ENCODE results near the gene MAPRE2.
A peak's percentile ranks its signal among the peaks of the same experiment; 100 is the strongest.

MAPRE2 gene

DNA sequence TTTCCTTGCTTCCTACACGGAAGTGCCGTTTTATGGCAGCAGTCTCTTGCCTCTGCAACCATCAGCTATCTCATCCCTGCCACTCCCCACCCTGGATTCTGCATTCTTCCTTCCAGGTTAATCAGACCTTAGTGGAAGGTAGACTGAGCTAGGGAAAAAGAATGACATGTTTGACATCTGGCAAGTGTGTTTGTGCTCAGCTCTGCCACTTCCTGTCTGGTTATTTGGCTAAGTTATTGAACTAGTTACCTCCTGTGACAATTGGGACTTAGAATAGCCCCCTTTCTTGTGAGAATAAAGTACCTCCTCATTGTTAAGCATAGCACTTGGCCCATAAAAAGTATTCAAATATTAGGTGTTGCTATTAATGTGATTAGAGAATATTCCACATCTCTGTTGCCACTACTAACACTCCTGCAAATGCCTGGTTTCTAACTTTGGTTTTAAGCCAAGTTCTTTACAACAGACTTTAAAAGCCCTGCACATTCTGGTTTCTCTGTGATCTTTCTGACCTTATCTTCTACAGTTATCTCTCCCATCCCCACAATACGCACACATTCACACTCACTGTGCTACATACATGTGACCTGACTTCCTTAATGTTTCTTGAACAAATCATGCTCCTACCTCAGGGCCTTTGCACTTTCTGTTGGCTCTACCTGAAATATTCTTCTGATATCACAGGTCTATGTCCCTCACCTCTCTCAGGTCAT lies 10.8 kb upstream of the MAPRE2 start:
- peaks cover 0 to 23% (median 19%) of the 10 kb centered on the region in 5 donors for H3K4me1 ChIP-seq (ENCODE audit: control insufficient read depth in 5 of 5, insufficient read depth in 5 of 5, low read length in 5 of 5)
- peak overlapping the region; percentile 3 to 66 (median 54) for H3K4me3 ChIP-seq (ENCODE audit: low read depth in 1 of 5, low read length in 5 of 5)
- no peaks in the 10 kb centered on the region for H3K36me3 ChIP-seq (ENCODE audit: control insufficient read depth in 5 of 5, insufficient read depth in 5 of 5, low read length in 5 of 5)
- H3K27ac ChIP-seq (ENCODE audit: low read depth, low read length) = no peak overlapping the region
- H3K9me3 ChIP-seq (ENCODE audit: control insufficient read depth in 5 of 5, low read length in 5 of 5) = no peaks in the 10 kb centered on the region
- H3K9ac ChIP-seq (ENCODE audit: low read length in 5 of 5) = peak overlapping the region in 4 of 5 donors; percentile 3 to 71 (median 58)
- H3K27me3 ChIP-seq (ENCODE audit: control insufficient read depth in 5 of 5, insufficient read depth in 4 of 5, low read length in 5 of 5) = no peaks in the 10 kb centered on the region

DNA sequence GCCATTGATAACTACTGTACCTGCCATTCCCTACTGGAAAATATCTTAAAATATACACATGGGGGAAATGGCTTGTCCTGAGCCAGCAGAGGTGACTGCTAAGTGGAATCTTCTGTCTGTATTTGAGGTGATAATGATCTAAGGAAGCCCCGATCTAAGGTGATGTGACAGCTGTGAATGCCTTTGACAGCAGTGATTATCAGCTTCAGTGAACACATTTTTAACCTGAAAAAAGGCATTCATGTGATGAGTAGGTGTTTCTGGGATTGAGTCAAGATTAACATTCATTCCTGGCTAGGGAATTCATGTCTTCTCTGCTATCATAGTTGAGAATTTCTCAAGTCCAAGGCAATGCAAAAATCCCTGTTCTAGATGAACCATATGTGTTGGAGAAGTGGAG lies 9.1 kb upstream of the MAPRE2 start:
- Histone ChIP-seq H3K9ac (ENCODE audit: low read length in 5 of 5) (no peak overlapping the region), H3K9me3 (ENCODE audit: control insufficient read depth in 5 of 5, low read length in 5 of 5) (no peaks in the 10 kb centered on the region), H3K27me3 (ENCODE audit: control insufficient read depth in 5 of 5, insufficient read depth in 4 of 5, low read length in 5 of 5) (no peaks in the 10 kb centered on the region), H3K27ac (ENCODE audit: low read depth, low read length) (no peak overlapping the region), H3K4me1 (ENCODE audit: control insufficient read depth in 5 of 5, insufficient read depth in 5 of 5, low read length in 5 of 5) (peaks cover 0 to 18% (median 15%) of the 10 kb centered on the region in 5 donors), H3K36me3 (ENCODE audit: control insufficient read depth in 5 of 5, insufficient read depth in 5 of 5, low read length in 5 of 5) (no peaks in the 10 kb centered on the region), H3K4me3 (ENCODE audit: low read depth in 1 of 5, low read length in 5 of 5) (no peak overlapping the region)

- no peaks in the 10 kb centered on the region for H3K27me3 ChIP-seq (ENCODE audit: control insufficient read depth in 5 of 5, insufficient read depth in 4 of 5, low read length in 5 of 5)
- H3K27ac ChIP-seq (ENCODE audit: low read depth, low read length) = no peak overlapping the region
- H3K9me3 ChIP-seq (ENCODE audit: control insufficient read depth in 5 of 5, low read length in 5 of 5) = no peaks in the 10 kb centered on the region
- no peak overlapping the region for H3K4me3 ChIP-seq (ENCODE audit: low read depth in 1 of 5, low read length in 5 of 5)
- no peak overlapping the region for H3K9ac ChIP-seq (ENCODE audit: low read length in 5 of 5)
- no peaks in the 10 kb centered on the region for H3K36me3 ChIP-seq (ENCODE audit: control insufficient read depth in 5 of 5, insufficient read depth in 5 of 5, low read length in 5 of 5)
- H3K4me1 ChIP-seq (ENCODE audit: control insufficient read depth in 5 of 5, insufficient read depth in 5 of 5, low read length in 5 of 5) = peaks cover 0 to 27% (median 23%) of the 10 kb centered on the region in 5 donors
Observed at GRCh38 chr18:35038029-35038428, 3.2 kb upstream of the MAPRE2 start.

GRCh38 chr18:35038881-35039491 lies 2.2 kb upstream of the MAPRE2 start:
- Histone ChIP-seq H3K36me3 (ENCODE audit: control insufficient read depth in 5 of 5, insufficient read depth in 5 of 5, low read length in 5 of 5) (no peaks in the 10 kb centered on the region), H3K4me1 (ENCODE audit: control insufficient read depth in 5 of 5, insufficient read depth in 5 of 5, low read length in 5 of 5) (peaks cover 0 to 37% (median 26%) of the 10 kb centered on the region in 5 donors), H3K27me3 (ENCODE audit: control insufficient read depth in 5 of 5, insufficient read depth in 4 of 5, low read length in 5 of 5) (no peaks in the 10 kb centered on the region), H3K27ac (ENCODE audit: low read depth, low read length) (no peak overlapping the region), H3K9me3 (ENCODE audit: control insufficient read depth in 5 of 5, low read length in 5 of 5) (no peaks in the 10 kb centered on the region), H3K4me3 (ENCODE audit: low read depth in 1 of 5, low read length in 5 of 5) (no peak overlapping the region), H3K9ac (ENCODE audit: low read length in 5 of 5) (no peak overlapping the region)

GRCh38 chr18:35040638-35040987 lies 600 bp upstream of the MAPRE2 start:
- Histone ChIP-seq H3K4me3 (ENCODE audit: low read depth in 1 of 5, low read length in 5 of 5) (peak overlapping the region; percentile 66 to 99 (median 97)), H3K27ac (ENCODE audit: low read depth, low read length) (peak overlapping the region; percentile 83), H3K9me3 (ENCODE audit: control insufficient read depth in 5 of 5, low read length in 5 of 5) (no peaks in the 10 kb centered on the region), H3K9ac (ENCODE audit: low read length in 5 of 5) (peak overlapping the region in 4 of 5 donors; percentile 26 to 95 (median 49)), H3K4me1 (ENCODE audit: control insufficient read depth in 5 of 5, insufficient read depth in 5 of 5, low read length in 5 of 5) (peaks cover 0 to 51% (median 36%) of the 10 kb centered on the region in 5 donors), H3K27me3 (ENCODE audit: control insufficient read depth in 5 of 5, insufficient read depth in 4 of 5, low read length in 5 of 5) (no peaks in the 10 kb centered on the region), H3K36me3 (ENCODE audit: control insufficient read depth in 5 of 5, insufficient read depth in 5 of 5, low read length in 5 of 5) (no peaks in the 10 kb centered on the region)

DNA sequence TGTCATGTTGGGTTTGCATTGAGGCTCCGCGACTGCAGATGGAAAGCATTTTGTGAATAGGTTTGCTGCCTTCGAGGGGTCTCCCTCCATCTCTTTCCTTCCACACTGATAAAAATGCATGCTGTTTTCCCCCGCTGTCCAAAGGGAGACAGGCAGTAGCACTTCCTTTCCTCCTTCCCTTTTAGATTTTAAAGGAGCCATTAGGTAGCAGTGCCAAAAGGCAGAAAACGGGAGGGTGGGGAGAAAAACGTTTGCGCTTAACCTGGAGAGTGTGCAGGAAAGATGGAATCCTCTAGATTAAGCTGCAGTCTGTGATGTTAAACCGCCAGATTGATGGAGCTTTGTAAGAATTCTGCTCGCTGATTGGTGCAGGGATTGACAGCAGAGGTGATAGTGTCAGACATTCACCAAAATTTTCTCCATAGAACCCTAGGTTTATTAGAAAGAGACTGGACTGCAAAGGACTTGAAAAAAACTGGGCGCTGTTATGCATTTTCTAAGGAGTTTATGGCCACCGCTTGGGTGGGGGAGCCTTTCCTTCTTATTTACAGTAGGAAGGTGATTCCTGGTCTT lies 688 bp downstream of the MAPRE2 start:
- Histone ChIP-seq H3K4me1 (ENCODE audit: control insufficient read depth in 5 of 5, insufficient read depth in 5 of 5, low read length in 5 of 5) (peaks cover 0 to 60% (median 36%) of the 10 kb centered on the region in 5 donors), H3K4me3 (ENCODE audit: low read depth in 1 of 5, low read length in 5 of 5) (peak overlapping the region; percentile 84 to 99 (median 97)), H3K27me3 (ENCODE audit: control insufficient read depth in 5 of 5, insufficient read depth in 4 of 5, low read length in 5 of 5) (no peaks in the 10 kb centered on the region), H3K9me3 (ENCODE audit: control insufficient read depth in 5 of 5, low read length in 5 of 5) (no peaks in the 10 kb centered on the region), H3K36me3 (ENCODE audit: control insufficient read depth in 5 of 5, insufficient read depth in 5 of 5, low read length in 5 of 5) (no peaks in the 10 kb centered on the region), H3K27ac (ENCODE audit: low read depth, low read length) (peak overlapping the region; percentile 83), H3K9ac (ENCODE audit: low read length in 5 of 5) (peak overlapping the region; percentile 64 to 95 (median 83))

- Histone ChIP-seq H3K9ac (ENCODE audit: low read length in 5 of 5) (peak overlapping the region in 3 of 5 donors; percentile 74 to 84 (median 83)), H3K4me1 (ENCODE audit: control insufficient read depth in 5 of 5, insufficient read depth in 5 of 5, low read length in 5 of 5) (peaks cover 0 to 60% (median 36%) of the 10 kb centered on the region in 5 donors), H3K27ac (ENCODE audit: low read depth, low read length) (peak overlapping the region; percentile 83), H3K27me3 (ENCODE audit: control insufficient read depth in 5 of 5, insufficient read depth in 4 of 5, low read length in 5 of 5) (no peaks in the 10 kb centered on the region), H3K9me3 (ENCODE audit: control insufficient read depth in 5 of 5, low read length in 5 of 5) (no peaks in the 10 kb centered on the region), H3K4me3 (ENCODE audit: low read depth in 1 of 5, low read length in 5 of 5) (peak overlapping the region; percentile 84 to 99 (median 97)), H3K36me3 (ENCODE audit: control insufficient read depth in 5 of 5, insufficient read depth in 5 of 5, low read length in 5 of 5) (no peaks in the 10 kb centered on the region)
Observed at GRCh38 chr18:35042389-35043071, 1.3 kb downstream of the MAPRE2 start.

DNA sequence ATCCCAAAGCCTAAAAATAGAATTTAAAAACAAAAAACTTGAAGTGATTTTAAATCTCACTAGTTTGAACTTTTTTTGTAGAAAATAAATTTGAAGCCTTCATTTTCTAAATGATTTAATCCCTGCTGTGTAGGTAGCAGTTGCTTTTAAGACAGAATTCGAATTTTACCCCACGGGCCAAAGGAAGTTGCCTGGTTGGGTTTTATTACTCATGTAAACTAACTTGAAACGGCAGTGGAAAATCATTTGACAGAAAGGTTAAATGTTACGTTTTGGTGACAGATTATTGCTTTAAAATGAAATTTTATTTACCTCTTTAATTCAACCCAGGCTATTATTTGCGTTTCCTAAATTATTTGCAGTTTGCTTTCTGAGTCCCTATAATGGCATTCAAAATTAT lies 2.0 kb downstream of the MAPRE2 start:
- Histone ChIP-seq H3K4me1 (ENCODE audit: control insufficient read depth in 5 of 5, insufficient read depth in 5 of 5, low read length in 5 of 5) (peaks cover 0 to 60% (median 36%) of the 10 kb centered on the region in 5 donors), H3K9me3 (ENCODE audit: control insufficient read depth in 5 of 5, low read length in 5 of 5) (no peaks in the 10 kb centered on the region)

DNA sequence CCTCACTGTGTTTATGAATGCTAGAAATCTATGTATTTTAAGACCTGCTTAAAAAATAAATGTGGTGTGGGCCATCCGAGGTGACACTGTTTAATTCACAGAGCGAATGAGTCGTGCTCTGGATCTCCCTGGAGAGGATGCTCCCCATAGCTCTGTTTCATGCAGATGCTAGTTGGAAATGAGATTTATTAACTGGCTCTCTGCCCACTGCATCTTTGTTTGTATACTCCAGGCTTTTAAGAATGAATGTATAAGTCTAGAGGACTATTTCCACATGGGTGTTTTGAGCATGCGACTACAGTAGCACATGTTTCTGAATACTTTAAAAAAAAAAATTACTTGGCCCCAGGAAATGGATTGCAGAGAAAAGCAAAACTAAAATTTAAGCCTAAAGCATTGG lies 3.9 kb downstream of the MAPRE2 start:
- Histone ChIP-seq H3K27ac (ENCODE audit: low read depth, low read length) (peak overlapping the region; percentile 32), H3K36me3 (ENCODE audit: control insufficient read depth in 5 of 5, insufficient read depth in 5 of 5, low read length in 5 of 5) (no peaks in the 10 kb centered on the region), H3K9ac (ENCODE audit: low read length in 5 of 5) (no peak overlapping the region), H3K4me1 (ENCODE audit: control insufficient read depth in 5 of 5, insufficient read depth in 5 of 5, low read length in 5 of 5) (peaks cover 0 to 65% (median 39%) of the 10 kb centered on the region in 5 donors), H3K4me3 (ENCODE audit: low read depth in 1 of 5, low read length in 5 of 5) (peak overlapping the region in 1 of 5 donors; percentile 1), H3K27me3 (ENCODE audit: control insufficient read depth in 5 of 5, insufficient read depth in 4 of 5, low read length in 5 of 5) (no peaks in the 10 kb centered on the region), H3K9me3 (ENCODE audit: control insufficient read depth in 5 of 5, low read length in 5 of 5) (no peaks in the 10 kb centered on the region)

More for the DNA sequence above, 2.0 kb downstream of the MAPRE2 start:
- H3K36me3 ChIP-seq (ENCODE audit: control insufficient read depth in 5 of 5, insufficient read depth in 5 of 5, low read length in 5 of 5) = no peaks in the 10 kb centered on the region
- peak overlapping the region; percentile 83 for H3K27ac ChIP-seq (ENCODE audit: low read depth, low read length)
- no peaks in the 10 kb centered on the region for H3K27me3 ChIP-seq (ENCODE audit: control insufficient read depth in 5 of 5, insufficient read depth in 4 of 5, low read length in 5 of 5)
- H3K4me3 ChIP-seq (ENCODE audit: low read depth in 1 of 5, low read length in 5 of 5) = peak overlapping the region in 2 of 5 donors; percentile 97 to 99
- H3K9ac ChIP-seq (ENCODE audit: low read length in 5 of 5) = no peak overlapping the region

Measured in subcutaneous abdominal adipose tissue (tissue), 5 donors.